Fibroblast of the aortic adventitia (primary cell): ENCODE results near the gene KLHL29. TPM values are rescaled to one million over a fixed set of nuclear protein-coding genes. Genes with fewer than 3 reads are reported as not detected.

ENCODE experiments used
- DNase-seq: peaks from one replicate; pipeline ENCODE4 v3.0.0-alpha.2; 2010; ENCODE audit warnings: low read depth
- H3K4me3 ChIP-seq: 2 replicates; pipeline ENCODE4 v1.5.1; 2011; ENCODE audit warnings: low read depth, mild to moderate bottlenecking, control low read depth, low read length, moderate library complexity
- total RNA-seq: library from RNA; depleted of rRNA; stranded (reverse); fragments of >200 nt; gene quantifications from 2 replicates; pipeline ENCODE4 v1.2.3, GENCODE V29; 2012; ENCODE audit warnings: low replicate concordance
- TF ChIP-seq, protein P1 (sequence below): IDR thresholded peaks from 2 replicates; pipeline ENCODE4 v1.5.1; 2011; ENCODE audit warnings: mild to moderate bottlenecking, low read length, control low read depth, inconsistent platforms; ENCODE audit not compliant: insufficient read depth

KLHL29 gene
- total RNA-seq, 1 donor: 4.7 TPM

DNA sequence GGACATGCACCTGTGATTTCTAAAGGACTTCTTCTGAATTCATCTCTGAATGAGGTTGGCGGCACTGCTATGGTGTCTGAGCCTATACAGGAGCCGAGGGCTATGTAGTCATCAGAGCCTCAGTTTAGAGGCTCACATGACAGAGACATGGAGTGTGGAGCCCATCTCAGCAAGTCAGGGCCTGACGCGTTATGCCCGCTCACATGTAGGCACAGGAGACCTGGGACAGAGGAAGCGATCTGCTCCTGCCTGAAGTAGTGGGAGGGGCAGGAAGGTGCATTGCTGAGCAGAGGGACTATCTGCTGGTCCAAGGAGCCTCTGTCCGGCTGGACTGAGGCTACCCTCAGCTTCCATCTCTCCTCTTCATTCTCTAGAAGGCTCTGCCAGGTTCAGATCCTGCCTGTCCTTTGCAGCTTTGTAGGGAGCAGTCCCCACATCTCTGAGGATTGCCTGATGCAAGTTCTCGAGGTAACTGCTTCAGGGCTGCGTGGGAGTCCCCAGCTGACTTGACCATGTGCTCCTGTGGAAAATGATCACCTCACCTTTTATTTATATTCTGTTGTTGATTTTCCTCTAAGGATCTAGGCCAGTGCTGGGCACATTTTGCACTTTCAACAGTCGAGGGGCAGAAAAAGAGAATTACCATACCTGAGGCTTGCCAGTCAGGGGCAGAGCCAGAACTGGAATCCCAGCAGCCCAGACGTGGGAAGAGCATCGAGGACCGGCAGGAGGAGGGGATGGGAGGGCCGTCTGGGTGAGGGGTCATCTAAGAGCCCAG, 16.6 kb downstream of the KLHL29 start:
- TF ChIP-seq, protein P1, sequence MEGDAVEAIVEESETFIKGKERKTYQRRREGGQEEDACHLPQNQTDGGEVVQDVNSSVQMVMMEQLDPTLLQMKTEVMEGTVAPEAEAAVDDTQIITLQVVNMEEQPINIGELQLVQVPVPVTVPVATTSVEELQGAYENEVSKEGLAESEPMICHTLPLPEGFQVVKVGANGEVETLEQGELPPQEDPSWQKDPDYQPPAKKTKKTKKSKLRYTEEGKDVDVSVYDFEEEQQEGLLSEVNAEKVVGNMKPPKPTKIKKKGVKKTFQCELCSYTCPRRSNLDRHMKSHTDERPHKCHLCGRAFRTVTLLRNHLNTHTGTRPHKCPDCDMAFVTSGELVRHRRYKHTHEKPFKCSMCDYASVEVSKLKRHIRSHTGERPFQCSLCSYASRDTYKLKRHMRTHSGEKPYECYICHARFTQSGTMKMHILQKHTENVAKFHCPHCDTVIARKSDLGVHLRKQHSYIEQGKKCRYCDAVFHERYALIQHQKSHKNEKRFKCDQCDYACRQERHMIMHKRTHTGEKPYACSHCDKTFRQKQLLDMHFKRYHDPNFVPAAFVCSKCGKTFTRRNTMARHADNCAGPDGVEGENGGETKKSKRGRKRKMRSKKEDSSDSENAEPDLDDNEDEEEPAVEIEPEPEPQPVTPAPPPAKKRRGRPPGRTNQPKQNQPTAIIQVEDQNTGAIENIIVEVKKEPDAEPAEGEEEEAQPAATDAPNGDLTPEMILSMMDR: no peak
- no peak overlapping the region for H3K4me3 ChIP-seq
- no peak for DNase-seq

DNA sequence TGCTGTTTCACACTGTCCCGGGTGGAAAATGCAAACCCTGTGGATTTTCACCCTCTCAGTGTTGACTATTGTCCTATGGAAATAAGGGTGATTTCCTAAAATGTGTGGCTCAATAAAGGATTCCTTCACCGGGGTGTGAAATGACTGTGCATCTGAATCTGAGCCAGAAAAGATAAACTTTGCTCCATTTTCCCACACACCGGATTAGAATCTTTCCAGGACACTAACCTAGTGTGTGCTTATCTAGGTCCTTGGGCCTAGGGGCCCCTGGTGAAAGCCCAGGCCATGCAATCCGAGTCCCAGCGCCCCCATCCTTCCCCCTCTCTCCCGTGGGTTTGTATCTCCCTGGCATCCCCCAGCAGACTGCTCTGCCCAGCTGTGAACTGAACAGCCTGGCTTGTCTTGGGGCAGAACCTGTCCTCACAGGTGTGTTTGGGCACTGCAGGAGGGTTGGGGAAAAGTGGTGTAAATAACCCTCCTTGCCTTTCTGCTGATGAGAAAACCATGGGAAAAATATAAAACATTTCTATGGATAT, 17.3 kb downstream of the KLHL29 start:
- TF ChIP-seq, protein P1: no peak
- DNase-seq: no peak
- no peak overlapping the region for H3K4me3 ChIP-seq

DNA sequence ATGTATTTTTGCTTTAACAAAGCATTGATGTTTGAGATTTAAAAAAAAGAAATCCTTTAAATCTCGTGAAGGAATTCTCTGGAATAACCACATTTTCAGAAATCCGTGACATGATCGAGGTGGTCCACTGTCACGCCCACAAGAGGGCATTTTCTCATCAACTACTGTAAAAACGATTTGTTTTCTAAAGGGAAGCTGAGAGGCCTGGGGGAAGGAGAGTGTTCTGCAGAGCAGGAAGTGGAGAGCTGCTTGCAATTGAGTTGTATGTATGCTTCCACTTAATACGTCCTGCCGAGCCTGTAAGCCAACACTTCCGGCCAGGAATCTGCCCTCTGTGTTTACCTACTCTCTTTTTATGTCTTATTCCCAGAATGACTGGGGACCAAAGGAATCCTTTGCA, 19.4 kb downstream of the KLHL29 start:
- TF ChIP-seq, protein P1: peak; percentile 12
- no peak overlapping the region for H3K4me3 ChIP-seq
- peak; percentile 81 for DNase-seq

DNA sequence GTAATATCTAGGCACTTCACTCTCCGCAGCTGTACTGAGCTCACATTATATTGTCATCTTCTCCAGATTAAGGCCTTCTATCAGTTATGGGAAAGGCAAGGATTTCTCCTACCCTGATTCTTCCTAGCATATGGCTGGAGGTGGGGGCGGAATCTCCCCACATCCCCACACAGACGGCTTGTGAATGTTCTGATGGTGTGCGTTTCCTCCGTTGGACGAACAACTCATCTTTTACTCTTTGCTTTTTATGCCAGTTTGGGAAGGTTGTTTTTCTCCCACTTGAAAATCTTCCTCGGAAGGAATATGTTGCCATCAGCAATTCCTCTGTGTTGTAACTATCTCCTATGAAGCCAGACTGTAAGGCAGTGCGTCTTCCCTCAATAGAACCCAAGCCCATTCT, 24.3 kb downstream of the KLHL29 start:
- TF ChIP-seq, protein P1: no peak
- no peak for DNase-seq
- no peak overlapping the region for H3K4me3 ChIP-seq

DNA sequence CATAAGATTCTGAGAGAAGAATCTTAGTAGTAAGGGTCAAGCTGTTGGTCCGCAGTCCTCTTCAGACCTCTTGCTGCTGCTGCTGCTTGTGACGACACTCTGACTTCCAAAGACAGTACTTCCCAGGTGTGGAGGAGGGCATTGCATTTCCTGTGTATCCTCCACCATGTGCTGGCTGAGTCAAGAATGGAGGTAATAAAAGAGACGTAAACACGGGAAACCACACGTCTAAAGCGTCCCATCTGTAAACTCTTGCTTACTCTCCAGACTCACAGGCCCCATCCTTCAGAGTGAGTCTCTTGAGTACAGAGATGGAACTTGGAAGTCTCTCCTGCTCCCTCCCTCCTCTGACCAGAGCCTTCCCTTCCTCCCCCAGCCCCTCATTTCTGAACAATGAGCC, 25.6 kb downstream of the KLHL29 start:
- no peak for DNase-seq
- TF ChIP-seq, protein P1: no peak
- no peak overlapping the region for H3K4me3 ChIP-seq

DNA sequence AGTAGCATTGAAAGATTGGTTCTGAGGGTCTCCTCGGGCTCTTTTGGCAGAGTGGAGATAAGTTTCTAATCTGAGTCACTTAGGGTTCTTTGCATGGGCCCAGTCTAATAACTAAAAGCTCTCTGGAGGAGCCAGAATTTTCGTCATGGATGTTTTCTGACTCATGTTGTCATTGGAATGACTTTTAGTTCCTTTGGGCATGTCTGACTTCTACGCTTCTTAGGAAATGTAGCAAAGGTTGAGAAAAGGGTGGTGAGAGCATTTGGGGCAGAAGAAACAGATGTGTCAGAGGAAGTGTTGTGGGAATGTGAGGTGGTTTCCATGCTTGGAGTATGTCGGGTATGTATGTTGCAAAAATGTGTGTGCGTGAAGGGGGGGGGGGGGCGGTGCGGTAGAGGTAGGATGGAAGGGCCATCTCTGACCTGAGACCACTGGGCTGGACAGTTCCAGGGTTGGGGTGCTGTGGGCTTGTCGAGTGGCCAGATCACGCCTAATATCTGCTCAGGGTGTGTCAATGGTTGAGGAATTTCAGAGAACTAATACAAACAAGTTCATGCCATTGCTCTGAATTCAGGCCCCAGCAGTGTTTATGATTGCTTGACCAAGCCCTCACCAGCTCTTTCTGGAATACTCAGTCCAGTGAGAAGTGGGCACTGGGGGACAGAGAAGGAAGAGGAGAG, 26.9 kb downstream of the KLHL29 start:
- peak; percentile 97 for DNase-seq
- TF ChIP-seq, protein P1: no peak

More for the DNA sequence above, 26.9 kb downstream of the KLHL29 start:
- no peak overlapping the region for H3K4me3 ChIP-seq
